A172 (cell line): ENCODE results near the gene MAGEA1. TPM values are rescaled to one million over a fixed set of nuclear protein-coding genes. Genes with fewer than 3 reads are reported as not detected.

Source experiments
- total RNA-seq: library from RNA; depleted of rRNA; stranded (reverse); fragments of >200 nt; shearing (Covaris generic); gene quantifications from 2 replicates; pipeline ENCODE4 v1.2.3, GENCODE V29; 2014; rRNA removed

Gene MAGEA1
- total RNA-seq, 1 experiment from 2014 or later, result not detected

Other genes with a start within 250 kb of the MAGEA1 start
- gene PNMA5, start 185.2 kb upstream of the MAGEA1 start, total RNA-seq, result not detected in 2 replicates
- not detected in 2 replicates for gene PNMA3, start 122.8 kb upstream of the MAGEA1 start, total RNA-seq
- 3.5 and 4.1 TPM in 2 replicates for gene PNMA6A, start 106.8 kb upstream of the MAGEA1 start, total RNA-seq
- gene PNMA6F, start 142.5 kb downstream of the MAGEA1 start, total RNA-seq, result not detected in 2 replicates
- gene ZNF275, start 154.9 kb downstream of the MAGEA1 start, total RNA-seq, result 7.0 and 7.3 TPM in 2 replicates
- not detected in 2 replicates for gene PNMA6E, start 222.1 kb downstream of the MAGEA1 start, total RNA-seq
- gene ZFP92, start 232.2 kb downstream of the MAGEA1 start, total RNA-seq, result 1.9 and 2.0 TPM in 2 replicates